NCI-H2107 treated with DMSO at 0.1 percent for 48 hours (cell line): Measurements from ENCODE around the gene FAM3B.
"Not testable (repeated sequence)": the region's sequence is repeated elsewhere in the genome, so short reads cannot be mapped to it uniquely, and the experiment has no call there.

ENCODE experiments used
- DNase-seq: peaks from one replicate; lab custom pipeline; 2025; ENCODE audit not compliant: unreplicated experiment; lab: John Stamatoyannopoulos, UW

Gene FAM3B

DNA sequence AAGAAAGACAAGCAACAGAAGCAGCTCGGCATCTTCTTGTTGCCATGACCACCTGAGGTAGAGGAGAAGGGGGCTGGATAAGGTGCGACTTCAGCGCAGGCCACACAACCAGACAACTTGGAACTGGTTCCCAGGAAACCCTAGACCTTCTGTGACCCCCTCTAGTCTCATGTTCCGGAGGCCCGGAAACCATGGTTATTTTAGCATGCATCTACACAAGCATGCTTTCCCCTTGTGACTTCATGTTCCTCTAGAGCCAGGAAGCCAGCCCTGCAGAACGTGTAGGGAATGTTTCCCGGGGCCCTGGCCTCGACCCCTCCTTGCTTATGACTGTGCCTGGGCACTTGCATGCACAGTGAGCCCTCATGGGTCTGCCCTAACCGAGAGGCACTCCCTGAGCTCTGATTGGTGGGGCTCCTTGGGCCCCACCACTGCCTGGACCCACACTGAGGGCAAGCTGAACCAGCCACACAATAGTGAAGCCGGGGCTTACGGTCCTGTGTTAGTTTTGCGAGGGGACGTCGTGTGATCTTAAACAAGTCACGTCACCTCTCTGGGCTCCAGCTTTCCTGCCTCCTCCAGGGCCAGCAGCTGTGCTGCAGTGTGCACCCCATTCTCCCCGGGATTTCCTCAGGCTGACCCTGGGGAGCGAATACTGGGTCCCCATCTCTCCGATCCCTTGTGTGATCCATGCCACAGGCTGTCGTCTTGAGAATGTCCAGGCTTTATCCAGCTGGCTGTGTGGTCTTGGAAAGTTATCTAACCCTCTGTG lies 33.2 kb downstream of the FAM3B start:
- DNase-seq = no peak

DNA sequence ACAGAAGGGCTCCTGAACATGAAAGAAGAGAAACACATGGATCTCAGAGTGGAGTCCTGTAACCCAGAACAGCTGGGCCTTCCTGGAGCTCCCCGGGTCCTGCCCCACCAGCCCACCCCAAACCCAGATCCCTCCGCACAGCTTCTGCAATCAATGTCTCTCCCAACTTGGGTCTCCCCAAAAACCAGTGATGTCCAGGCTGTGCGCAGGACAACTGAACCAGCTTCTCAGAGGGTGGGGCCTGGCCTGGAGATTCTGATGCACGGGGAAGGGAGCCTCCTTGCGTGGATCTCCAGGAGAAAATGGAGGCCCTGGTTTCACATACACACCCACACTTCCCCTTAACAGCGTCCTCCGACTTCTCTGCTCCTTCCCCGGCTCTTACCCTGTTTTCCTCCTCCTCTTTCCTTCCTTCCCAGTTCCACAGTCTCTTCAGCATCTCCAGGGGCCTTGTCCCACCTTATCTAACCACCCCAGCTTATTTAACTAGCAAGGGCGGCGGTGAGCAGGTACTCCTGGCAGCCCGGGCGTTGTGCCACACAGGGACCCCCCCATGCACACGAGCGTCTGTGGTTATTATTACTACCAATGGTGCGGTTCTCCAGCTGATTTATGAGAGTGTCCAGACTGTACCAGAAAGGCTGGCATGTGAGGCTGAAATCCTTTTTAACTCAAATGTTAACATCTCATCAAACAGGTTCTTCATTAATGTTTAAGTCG lies 34.0 kb downstream of the FAM3B start:
- DNase-seq = no peak

DNA sequence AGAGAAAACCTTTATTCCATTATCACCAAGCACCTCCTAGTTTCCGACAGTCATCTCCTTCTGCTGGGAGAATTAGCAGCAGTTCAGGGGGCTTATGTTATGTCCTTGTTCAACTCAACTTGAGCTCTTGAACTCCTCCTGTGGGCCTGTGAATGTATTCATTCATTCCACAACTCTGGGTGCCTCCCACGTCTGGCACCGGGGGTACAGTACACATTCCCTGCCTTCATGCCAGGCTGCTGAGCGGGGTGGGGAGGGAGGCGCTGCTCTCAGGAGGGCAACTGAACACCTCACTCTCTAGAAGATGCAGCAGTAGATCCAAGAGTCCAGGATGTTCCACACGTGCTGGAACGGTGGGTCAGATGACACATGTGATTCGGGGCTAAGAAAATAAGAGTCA lies 40.9 kb downstream of the FAM3B start:
- DNase-seq = no peak

DNA sequence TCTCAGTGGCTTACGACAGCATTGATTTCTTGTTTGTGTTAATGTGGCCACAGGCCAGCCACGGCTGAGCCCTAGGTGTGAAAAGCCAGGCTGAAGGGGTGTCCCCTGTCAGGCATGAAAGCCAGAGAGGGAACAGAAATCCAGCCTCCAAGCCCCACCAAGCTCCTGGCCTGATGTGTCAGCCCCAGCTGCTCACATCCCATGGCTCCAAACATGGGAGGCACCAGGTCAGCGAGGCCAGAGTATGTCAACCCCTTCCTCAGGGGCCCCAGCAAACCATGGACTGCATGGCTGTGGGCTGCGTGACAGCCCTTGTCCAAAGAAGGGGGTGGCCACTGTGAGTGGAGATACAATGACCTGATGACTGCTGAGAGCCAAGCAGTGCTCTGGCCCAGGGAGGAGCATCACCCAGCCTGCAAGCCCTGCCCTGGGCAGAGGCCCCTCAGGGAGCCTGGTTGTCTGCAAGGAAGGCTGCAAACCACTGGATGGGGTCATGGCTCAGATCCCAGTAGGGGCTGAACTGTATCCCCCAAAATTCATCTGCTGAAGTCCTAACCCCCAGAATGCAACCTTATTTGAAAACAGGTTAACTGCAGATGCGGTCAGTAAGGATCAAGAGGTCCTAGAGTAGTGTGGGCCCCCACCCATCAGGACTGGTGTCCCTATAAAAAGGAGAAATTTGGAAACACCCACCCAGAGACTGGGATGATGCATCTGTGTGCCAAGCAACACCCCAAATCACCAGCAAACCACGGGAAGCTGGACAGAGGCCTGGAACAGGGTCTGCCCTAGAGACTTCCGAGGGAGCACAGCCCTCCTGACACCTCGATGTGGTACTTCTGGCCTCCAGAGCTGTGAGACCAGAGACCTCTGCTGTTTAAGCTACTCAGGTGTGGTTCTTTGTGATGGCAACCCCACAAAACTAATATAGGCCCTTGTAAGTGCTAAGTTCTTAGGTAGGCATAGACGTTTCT lies 41.9 kb downstream of the FAM3B start:
- no peak for DNase-seq

DNA sequence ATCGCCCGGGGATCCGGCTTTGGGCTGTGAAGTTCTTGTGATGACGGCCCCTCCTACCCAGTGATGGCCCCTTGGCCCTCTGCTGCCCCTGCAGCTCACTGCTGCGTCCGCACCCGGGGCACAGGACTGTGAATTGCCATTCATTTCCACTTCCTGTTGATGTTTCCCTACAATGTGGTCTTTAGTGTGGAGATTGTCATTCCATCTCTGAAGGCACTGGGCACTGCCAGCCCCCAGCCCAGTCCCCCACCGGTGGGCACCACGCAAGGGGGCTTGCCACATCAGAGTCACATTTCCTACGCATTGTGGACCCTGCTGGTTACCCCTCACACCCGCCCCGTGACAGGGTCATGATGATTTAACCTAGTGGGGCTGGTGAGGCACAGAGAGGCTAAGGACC lies 42.7 kb downstream of the FAM3B start:
- no peak for DNase-seq

DNA sequence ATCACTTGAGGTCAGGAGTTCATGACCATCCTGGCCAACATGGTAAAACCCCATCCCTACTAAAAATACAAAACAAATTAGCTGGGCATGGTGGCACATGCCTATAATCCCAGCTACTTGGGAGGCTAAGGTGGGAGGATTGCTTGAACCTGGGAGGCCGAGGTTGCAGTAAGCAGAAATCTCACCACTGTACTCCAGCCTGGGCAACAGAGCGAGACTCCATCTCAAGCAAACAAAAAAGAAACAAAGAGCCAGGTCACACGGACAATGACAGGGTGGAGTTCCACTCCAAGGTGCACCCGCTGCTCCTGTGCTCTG lies 43.1 kb downstream of the FAM3B start:
- not testable (repeated sequence) for DNase-seq

DNA sequence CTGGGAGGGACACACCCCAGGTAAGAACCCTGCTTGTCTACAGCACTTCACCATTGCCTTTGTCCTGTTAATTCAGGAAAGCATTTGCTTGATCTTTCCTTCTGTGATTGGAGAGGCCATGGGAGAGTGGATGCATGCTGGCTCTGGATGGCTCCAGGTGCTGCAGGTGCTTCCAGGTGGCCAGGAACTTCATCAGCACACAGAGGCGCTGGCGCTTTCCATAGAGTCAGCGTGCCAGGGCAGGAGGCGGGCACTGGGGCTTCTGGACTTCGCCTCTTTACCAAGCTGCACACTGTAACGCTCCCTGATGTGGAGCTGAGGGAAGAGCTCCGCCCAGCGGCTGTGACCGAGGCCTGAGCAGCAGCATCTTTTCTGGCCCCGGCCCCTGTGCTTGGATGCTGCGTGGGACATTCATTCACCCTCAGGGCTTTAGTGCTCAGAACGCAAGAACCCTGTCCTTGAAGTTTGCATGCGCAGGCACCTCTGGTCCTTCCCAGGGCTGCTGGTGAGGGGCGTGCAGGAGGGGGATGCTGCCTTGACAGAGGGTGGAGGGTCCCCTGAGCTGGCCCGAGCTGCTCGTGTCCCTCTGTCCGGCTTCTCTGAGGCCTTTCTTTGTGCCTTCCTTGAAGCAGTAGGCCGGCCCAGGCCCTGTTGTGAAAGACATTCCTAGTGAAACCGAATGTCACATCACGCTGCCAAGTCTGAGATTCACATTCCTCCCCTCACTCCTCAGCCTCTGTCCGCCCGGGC lies 43.6 kb downstream of the FAM3B start:
- DNase-seq = peak; percentile 88

DNA sequence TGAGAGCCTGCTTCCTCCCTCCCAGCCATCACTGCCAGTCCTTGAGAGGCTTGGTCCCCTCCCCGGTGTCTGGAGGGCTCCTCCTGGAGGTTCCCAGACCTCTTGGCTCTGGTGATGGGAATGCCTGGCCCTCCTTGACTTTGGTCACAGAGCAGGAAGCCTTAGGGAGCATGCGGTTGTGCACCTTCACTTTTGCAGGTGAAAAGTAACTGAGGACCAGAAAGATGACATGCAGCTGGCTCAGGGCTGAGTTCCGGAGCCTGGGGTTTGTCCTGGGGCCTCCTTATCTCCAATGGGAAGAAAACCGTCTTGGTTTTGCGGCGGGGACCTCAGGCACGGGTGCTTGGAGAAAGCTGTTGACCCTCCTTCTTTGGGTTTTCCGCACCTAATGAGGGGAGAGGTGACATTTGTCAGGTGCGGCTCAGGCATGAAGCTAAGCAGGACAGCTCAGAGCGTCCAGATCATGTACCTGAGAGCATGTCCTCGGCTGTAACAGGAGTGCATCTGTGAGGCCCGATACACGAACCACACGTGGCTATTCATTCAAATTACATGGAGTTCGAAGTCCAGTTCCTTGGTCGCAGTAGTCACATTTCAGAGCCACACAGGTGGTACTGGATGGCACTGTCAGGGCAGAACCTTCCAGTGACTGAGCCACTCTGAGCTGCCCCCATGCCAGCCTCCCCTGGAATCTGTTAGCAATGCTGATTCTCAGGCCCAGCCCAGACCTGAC lies 44.6 kb downstream of the FAM3B start:
- DNase-seq = no peak

DNA sequence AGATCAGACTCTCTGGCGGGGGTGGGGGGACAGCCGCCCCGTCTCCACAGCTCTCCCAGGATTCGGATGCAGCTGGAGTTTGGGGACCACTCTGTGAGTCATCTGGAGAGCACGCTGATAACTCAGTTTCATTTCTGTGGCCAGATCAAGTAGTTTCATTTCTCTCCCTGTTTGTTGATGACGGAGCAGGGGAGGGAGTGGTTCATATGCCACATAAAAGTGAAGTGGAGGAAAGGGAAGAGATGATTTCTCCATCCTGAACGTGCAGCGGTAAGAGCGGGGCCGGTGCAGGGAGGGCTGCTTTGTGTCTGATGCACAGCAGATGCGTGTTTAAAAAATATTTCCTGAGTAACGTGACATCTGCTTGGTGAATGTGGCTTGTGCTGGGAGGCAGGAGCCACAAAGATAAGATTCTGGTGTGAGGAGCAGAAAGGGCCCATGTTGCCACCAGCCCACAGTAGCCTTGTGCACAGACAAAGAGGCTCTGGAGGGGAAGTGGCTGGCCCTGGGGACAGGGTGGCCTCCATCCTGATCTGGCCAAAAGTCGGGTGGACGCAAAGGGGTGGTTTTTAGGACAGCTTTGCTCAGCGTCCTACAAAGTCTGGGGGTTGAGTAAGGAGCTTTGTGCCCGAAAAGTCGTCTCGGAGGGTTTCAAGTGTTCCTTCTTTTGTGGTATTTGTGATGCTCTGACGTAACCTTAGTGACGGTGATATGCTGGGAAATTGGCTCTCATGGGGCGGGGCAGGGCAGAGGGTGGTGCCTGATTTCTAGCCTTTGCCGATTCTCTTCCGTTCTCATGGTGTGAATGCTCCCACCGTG lies 45.4 kb downstream of the FAM3B start, which contains the start of gene MX2:
Gene MX2 (plus strand): TSS at position 242 of the 819 bp plus-strand sequence. CDS start 14,880 bp downstream, outside the sequence.
- DNase-seq = peak; percentile 42

DNA sequence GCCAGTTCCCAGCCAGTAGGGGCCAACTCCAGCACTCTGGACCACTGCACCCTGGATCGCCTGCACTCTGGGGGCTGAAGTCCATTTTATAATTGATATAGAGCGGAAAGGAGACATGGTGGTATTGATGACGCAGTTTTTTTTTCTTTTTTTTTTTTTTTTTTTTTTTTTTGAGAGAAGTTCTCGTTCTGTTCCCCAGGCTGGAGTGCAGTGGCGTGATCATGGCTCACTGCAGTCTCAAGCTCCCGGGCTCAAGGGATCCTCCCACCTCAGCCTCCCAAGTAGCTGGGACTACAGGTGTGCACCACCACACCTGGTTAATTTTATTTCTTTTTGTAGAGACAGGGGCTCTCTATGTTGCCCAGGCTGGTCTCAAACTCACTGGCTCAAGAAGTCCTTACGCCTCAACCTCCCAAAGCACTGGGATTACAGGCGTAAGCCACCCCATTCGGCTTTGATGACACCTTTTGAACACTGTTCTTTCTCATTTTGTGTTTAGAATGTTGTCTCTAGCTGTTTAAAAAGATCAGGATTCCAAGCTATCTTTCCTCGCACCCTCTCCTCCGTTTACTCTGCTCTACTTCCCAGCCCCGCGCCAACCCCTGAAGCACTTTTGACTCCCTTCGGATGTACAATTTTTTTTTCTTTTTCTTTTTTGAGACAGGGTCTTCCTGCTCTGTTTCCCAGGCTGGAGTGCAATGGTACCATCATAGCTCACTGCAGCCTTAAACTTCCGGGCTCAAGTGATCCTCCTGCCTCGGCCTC lies 46.2 kb downstream of the FAM3B start:
- no peak for DNase-seq

DNA sequence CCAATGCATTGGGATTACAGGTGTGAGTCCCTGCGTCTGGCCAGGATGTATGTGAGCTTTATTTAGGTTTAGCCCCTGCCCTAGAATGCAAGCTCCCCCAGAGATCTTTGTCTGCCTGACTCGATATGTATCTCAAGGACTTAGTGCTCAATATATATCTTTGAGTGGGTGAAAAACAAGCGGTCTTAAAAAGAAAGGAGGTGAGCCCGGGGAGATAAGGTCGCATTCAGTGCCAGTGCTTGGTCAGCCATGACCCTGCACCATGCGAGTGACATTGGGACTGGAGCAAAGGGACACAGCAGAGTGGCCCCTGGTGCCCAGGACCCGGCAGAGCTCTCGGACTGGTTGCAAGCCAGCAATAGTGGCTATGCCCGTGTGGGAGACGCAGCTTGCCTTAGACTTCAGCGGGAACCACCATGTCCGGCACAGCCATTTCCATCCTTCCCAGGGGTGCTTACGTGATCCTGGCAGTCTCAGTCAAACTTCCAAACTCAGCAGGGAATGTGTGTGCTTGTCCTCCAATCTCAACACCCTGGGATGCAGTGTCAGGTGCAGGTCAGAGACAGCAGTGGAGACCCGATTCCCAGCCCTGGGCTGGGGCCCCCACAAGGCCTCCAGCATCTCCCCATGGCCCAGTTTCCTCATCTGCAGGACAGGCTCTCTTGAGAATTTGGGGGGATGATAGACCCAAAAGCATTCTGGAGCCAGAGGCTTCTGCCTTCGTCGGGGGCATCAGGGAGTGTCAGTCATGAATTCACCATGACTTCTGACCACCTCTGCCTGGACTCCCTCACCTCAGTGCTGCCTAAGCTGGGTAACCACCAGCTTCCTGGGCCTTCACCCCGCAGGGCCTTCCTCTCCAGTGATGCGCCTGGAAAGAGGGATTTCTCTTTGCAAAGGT lies 47.0 kb downstream of the FAM3B start:
- DNase-seq = no peak

DNA sequence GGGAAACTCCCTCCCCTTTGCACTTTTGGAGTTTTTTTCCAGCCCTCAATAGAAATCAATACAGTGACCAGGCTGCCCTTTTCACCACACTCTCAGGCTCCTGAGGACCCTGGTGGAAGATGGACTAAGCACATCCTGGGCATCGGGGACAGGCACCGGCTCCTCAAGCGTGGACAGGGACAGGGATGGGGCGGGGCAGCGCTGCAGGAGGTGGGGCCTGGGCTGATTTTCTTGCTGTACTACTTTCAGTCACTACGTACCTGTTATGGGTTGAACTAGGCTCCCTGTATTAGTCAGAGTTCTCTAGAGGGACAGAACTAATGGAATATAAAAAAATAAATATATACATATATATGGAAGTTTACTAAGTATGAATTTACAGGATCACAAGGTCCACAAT lies 47.7 kb downstream of the FAM3B start:
- DNase-seq = no peak

DNA sequence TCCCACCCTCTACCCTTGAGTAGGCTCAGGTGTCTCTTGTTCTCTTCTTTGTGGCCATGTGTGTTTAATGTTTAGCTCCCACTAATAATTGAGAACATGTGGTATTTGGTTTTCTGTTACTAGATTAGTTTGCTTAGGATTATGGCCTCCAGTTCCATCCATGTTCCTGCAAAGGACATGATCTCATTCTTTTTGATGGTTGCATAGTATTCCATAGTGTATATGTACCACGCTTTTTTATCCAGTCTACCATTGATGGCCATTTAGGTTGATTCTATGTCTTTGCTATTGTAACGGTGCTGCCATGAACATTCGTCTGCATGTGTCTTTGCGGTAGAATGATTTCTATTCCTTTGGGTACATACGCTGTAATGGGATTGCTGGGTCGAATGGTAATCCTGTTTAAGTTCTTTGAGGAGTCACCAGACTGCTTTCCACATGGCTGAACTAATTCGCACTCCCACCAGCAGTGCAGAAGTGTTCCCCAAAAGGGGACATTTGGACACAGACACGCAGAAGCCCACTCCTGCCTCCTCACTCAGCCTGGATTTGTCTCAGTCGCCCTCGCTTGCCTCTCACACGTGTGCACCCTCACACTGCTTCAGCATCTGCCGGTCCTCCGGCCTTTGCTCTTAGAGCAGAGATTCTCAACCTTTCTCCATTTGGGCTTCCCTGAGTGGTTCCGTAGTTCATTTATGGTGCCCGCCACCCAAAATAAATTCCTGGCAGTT lies 48.9 kb downstream of the FAM3B start:
- no peak for DNase-seq

DNA sequence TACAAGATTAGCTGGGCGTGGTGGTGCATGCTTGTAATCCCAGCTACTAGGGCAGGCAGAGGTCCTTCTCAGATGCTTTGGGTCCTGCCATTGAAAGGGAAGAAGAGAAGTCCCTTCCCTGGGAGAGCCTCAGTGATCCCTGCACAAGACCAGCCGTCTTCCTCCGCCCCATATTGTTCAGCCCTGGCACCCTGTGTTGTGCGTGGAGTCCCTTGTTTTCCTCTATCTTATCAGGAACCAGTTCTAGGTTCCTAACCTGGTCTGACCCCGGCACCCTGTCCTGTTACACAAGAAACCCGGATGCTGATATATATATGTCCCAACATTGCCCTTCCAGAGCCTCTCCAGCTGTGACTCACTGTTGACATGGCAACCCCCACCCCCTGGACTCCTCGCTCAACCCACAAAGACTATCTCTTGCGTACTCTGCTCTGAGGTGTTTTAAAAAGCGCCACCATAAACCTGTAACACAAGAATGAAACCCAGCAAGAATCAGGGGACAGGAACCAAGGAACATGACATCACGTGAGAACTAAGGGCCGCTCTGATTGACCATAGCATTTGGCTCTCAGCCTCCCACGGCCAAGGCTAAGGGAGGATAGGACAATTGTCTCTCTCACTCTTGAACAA lies 50.0 kb downstream of the FAM3B start:
- DNase-seq = no peak

DNA sequence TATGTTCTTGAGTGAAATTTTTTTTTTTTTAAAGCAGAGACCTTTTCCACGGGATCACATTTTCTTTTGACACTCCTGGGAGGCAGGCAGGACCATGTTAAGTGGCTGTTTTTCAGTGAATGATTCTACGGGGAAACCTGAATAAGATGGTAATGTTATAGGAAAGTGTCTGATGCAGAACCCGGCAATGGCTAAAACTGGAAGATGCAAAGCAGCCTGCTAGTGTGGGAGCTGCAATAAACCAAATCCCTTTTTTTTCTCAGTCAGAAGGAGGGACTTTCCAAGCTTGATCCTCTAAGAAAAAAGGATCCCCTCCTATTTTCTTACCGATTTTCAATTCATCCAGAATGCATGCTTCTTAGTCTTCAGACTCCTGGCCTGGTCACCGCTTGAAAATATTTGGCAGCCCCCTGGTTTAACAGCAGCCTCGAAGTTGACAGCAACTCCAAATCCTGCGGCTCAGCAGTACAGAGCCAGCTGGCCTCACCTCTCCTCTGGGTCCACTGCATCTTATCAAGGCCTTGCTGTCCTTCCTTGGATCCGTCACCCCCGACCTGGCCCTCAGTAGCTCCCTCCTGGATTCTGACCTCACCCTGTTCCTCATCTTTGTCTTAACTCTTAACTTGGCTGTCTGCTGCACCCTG lies 50.8 kb downstream of the FAM3B start:
- no peak for DNase-seq
